AG09319 (cell line): ENCODE data around the gene ACOT6.

Experiments
- DNase-seq: peaks from one replicate; pipeline ENCODE4 v3.0.0-alpha.2; 2010; ENCODE audit warnings: low read depth; ENCODE audit errors: extremely low read depth
- TF ChIP-seq, protein P1 (sequence below): IDR thresholded peaks from 2 replicates; pipeline ENCODE4 v1.5.1; 2011; ENCODE audit warnings: low read depth, mild to moderate bottlenecking, inconsistent platforms, low read length, moderate library complexity

The ACOT6 gene

DNA sequence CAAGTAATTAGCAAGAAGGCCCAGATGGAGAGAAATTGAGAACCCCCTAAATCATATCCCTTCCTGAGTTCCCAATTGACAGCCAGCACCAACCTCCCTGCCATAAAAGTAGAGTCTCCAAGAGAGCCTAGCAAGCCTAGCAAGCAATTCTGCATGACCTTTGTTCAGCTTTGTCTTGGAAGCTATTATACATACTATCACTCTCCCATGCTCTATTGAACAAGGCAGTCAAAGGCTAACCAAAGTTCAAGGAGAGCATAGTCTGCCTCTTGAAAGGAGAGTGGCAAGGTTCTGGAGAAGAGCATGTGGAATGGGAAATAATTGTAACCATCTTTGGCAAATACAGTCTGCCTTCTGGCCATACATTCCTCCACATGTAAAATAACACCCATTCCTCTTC, 12.8 kb upstream of the ACOT6 start:
- DNase-seq: no peak
- TF ChIP-seq, protein P1, sequence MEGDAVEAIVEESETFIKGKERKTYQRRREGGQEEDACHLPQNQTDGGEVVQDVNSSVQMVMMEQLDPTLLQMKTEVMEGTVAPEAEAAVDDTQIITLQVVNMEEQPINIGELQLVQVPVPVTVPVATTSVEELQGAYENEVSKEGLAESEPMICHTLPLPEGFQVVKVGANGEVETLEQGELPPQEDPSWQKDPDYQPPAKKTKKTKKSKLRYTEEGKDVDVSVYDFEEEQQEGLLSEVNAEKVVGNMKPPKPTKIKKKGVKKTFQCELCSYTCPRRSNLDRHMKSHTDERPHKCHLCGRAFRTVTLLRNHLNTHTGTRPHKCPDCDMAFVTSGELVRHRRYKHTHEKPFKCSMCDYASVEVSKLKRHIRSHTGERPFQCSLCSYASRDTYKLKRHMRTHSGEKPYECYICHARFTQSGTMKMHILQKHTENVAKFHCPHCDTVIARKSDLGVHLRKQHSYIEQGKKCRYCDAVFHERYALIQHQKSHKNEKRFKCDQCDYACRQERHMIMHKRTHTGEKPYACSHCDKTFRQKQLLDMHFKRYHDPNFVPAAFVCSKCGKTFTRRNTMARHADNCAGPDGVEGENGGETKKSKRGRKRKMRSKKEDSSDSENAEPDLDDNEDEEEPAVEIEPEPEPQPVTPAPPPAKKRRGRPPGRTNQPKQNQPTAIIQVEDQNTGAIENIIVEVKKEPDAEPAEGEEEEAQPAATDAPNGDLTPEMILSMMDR: no peak

DNA sequence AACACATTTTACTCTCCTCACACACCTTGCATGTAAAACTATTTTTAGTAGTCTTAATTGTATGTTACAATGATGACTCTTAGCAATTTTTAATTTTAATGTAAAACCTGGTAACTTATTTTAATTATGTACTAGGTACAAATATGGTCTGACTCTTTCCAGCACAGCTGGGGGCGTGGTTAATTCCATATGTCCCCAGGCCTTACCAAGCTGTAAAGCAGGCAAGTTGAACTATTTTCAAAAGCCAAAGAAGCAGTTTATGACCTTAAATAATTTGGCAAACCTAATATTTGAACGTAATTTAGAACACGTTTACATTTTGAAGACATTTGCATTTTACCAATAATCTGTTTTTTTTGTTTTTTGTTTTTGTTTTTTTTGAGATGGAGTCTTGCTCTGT, 9.3 kb upstream of the ACOT6 start:
- TF ChIP-seq, protein P1: no peak
- no peak for DNase-seq

DNA sequence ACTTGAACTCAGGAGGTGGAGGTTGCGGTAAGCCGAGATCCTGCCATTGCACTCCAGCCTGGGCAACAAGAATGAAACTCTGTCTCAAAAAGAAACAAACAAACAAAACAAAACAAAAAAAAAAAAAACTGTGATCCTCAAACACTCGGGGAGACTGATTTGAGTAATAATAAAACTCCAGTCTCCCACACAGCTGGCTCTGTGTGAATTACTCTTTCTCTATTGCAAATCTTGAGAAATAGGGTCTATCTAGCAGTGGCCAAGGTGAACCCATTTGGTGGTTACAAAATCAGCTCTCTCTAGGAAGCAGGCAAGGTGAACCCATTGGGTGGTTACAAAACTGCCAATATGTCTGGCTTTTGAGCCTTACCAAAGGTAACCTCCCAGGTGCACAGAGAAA, 6.0 kb upstream of the ACOT6 start:
- TF ChIP-seq, protein P1: no peak
- DNase-seq: no peak

DNA sequence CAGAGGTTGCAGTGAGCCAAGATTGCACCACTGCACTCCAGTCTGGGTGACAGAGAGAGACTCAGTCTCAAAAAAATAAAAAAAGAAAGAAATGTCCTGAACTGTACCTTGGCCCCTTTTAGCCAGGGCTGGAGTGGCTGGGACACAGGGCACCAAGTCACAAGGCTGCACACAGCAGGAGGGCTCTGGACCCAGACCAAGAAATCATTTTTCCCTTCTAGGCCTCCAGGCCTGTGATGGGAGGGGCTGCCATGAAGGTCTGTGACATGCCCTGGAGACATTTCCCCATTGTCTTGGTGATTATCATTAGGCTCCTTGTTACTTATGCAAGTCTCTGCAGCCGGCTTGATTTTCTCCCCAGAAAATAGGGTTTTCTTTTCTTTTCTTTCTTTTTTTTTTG, 5.1 kb upstream of the ACOT6 start:
- no peak for DNase-seq
- TF ChIP-seq, protein P1: no peak

DNA sequence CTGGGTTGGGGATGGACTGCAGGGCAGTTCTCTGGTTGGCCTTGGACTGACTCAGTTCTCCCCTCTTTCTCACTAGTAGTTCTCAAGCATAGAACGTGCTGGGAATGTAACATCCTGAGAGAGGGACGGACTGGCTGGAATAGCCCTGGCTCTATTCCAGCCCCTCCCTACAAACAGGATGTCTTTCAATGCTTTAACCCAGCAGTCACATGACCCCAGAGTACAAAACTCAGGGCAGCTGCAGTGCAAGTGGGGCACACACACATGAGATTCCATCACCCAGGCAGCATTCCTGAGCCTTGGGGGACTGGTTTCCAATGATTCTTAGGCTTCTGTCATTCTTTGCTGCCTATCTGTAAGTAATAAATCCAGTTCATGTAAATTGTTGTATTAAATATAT, 1.6 kb upstream of the ACOT6 start:
- no peak for DNase-seq

DNA sequence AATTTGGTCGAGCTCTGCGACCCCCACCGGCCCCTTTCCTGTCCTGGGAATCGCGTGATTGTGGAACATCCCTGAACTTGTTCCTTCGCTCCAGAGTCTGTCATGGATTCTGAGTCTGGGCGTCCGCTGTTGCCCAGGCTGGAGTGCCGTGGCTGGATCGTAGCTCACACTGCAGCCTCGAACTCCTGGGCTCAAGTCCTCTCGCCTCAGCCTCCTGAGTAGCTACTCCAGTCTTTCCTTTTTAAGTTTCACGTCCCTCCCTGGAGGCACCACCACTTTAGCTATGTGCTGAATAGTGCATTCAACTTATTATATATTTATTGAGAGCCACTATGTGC, 698 bp downstream of the ACOT6 start:
- TF ChIP-seq, protein P1: no peak
- DNase-seq: no peak

More for the DNA sequence above, 1.6 kb upstream of the ACOT6 start:
- TF ChIP-seq, protein P1: no peak

DNA sequence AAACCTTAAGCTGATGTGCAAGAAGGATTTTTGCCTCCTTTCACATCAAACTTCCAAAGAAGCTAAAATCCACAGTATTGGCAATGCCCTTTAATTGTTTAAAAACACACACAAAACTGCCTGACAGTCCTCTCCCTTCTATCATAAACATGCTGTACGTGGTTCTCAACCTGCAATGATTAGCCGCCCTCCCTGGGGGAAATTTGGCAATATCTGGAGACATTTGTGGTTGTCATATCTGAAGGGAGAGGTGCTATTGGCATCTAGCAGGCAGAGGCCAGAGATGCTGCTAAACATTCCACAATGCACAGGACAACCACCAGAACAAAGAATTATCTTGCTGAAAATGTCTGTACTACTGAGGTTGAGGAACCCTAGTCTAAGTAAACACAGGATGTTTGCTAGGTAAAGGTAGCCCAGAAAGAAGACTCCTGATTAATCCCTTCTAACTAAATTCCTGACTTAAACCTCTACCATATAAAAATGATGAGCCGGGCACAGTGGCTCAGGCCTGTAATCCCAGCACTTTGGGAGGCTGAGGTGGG, 1.2 kb downstream of the ACOT6 start:
- DNase-seq: no peak
- TF ChIP-seq, protein P1: no peak

DNA sequence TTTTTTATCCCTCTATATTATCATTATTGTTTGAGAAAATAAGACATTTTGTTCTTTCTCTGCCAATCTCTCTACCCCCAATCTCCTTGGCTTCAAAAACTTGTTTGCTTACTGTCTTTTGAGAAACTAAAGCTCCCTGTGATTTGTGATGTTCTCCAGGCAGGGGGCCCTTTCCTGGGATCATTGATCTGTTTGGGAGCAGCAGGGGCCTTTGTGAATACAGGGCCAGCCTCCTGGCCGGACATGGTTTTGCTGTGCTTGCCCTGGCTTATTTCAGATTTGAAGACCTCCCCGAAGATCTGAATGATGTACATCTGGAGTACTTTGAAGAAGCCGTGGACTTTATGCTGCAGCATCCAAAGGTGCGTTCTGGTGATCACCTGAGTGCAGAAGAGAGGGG, 4.5 kb downstream of the ACOT6 start:
- TF ChIP-seq, protein P1: no peak
- no peak for DNase-seq
